NCI-H345 treated with DMSO at 0.1 percent for 48 hours (cell line): ENCODE data around the gene ELOVL7.
"Not testable (repeated sequence)": the region's sequence is repeated elsewhere in the genome, so short reads cannot be mapped to it uniquely, and the experiment has no call there.

Experiments
- DNase-seq: peaks from one replicate; lab custom pipeline; 2025; ENCODE audit not compliant: unreplicated experiment; lab: John Stamatoyannopoulos, UW

ELOVL7 gene

GRCh38 chr5:60797482-60798153 is 46.5 kb downstream of the ELOVL7 start:
- DNase-seq: no peak

GRCh38 chr5:60795424-60795950 is 48.6 kb downstream of the ELOVL7 start:
- not testable (repeated sequence) for DNase-seq

GRCh38 chr5:60794691-60795090 is 49.4 kb downstream of the ELOVL7 start:
- DNase-seq: no peak

GRCh38 chr5:60792438-60792837 is 51.6 kb downstream of the ELOVL7 start:
- DNase-seq: no peak

GRCh38 chr5:60789551-60789950 is 54.5 kb downstream of the ELOVL7 start:
- no peak for DNase-seq

- no peak for DNase-seq
Observed at GRCh38 chr5:60788863-60789513, 55.1 kb downstream of the ELOVL7 start.

GRCh38 chr5:60779466-60779865 is 64.6 kb downstream of the ELOVL7 start:
- DNase-seq: no peak

- DNase-seq: no peak
Observed at GRCh38 chr5:60776343-60776742, 67.7 kb downstream of the ELOVL7 start.

- no peak for DNase-seq
Observed at GRCh38 chr5:60765019-60765709, 78.9 kb downstream of the ELOVL7 start.

GRCh38 chr5:60763061-60763460 is 81.0 kb downstream of the ELOVL7 start:
- no peak for DNase-seq

GRCh38 chr5:60754495-60754894 is 89.6 kb downstream of the ELOVL7 start:
- no peak for DNase-seq

- DNase-seq: no peak
Observed at GRCh38 chr5:60744682-60745081, 99.4 kb downstream of the ELOVL7 start.

- no peak for DNase-seq
Observed at GRCh38 chr5:60743511-60744314, 100.4 kb downstream of the ELOVL7 start.

- DNase-seq: no peak
Observed at GRCh38 chr5:60740322-60740721, 103.7 kb downstream of the ELOVL7 start.

GRCh38 chr5:60738933-60739332 is 105.1 kb downstream of the ELOVL7 start:
- DNase-seq: no peak

- no peak for DNase-seq
Observed at GRCh38 chr5:60738461-60738860, 105.6 kb downstream of the ELOVL7 start.

GRCh38 chr5:60730858-60731257 is 113.2 kb downstream of the ELOVL7 start:
- not testable (repeated sequence) for DNase-seq

GRCh38 chr5:60727033-60727679 is 116.9 kb downstream of the ELOVL7 start:
- DNase-seq: no peak

- no peak for DNase-seq
Observed at GRCh38 chr5:60724126-60724525, 119.9 kb downstream of the ELOVL7 start.

GRCh38 chr5:60722416-60722815 is 121.7 kb downstream of the ELOVL7 start:
- peak; percentile 98 for DNase-seq

- no peak for DNase-seq
Observed at GRCh38 chr5:60719329-60719728, 124.7 kb downstream of the ELOVL7 start.
